Activated T-helper 2 cell treated with anti-CD3 and anti-CD28 coated beads, Interferon-gamma antibody, Interleukin-2, Interleukin-4, amounts not matched to agents 10 μg/mL and 5 μg/mL and 100 μg/mL, durations not matched to agents 14 hours and 24 hours and 36 hours (primary cell): ENCODE measurements around the gene DOCK9. TPM values are rescaled to one million over a fixed set of nuclear protein-coding genes. Genes with fewer than 3 reads are reported as not detected.

Experiments
- DNase-seq: peaks from one replicate; pipeline ENCODE4 v3.0.0; 2021; ENCODE audit warnings: low spot score
- H3K27ac Mint-ChIP-seq: one replicate; pipeline ENCODE4 v1.8.0; 2021; ENCODE audit warnings: mixed read lengths
- H3K27me3 Mint-ChIP-seq: one replicate; pipeline ENCODE4 v1.8.0; 2021; ENCODE audit warnings: low read depth, mixed read lengths
- H3K36me3 Mint-ChIP-seq: one replicate; pipeline ENCODE4 v1.8.0; 2021; ENCODE audit warnings: low read depth, mixed read lengths
- H3K4me1 Mint-ChIP-seq: one replicate; pipeline ENCODE4 v1.8.0; 2021; ENCODE audit warnings: low read depth, mixed read lengths
- H3K4me3 Mint-ChIP-seq: one replicate; pipeline ENCODE4 v1.8.0; 2021; ENCODE audit warnings: low read depth, mild to moderate bottlenecking, moderate library complexity, mixed read lengths
- H3K9me3 Mint-ChIP-seq: one replicate; pipeline ENCODE4 v1.8.0; 2021; ENCODE audit warnings: mixed read lengths
- intact Hi-C: fragments of 100-400 bp; cut with micrococcal nuclease; formaldehyde crosslinking; loops from one replicate; pipeline ENCODE4 v1.15.1; 2023
- total RNA-seq: library from RNA; stranded (reverse); gene quantifications from 2 replicates; pipeline ENCODE4 v1.2.3, GENCODE V29; 2022

The DOCK9 gene
- total RNA-seq, 1 donor from 2014 or later = 40.7 TPM

DNA sequence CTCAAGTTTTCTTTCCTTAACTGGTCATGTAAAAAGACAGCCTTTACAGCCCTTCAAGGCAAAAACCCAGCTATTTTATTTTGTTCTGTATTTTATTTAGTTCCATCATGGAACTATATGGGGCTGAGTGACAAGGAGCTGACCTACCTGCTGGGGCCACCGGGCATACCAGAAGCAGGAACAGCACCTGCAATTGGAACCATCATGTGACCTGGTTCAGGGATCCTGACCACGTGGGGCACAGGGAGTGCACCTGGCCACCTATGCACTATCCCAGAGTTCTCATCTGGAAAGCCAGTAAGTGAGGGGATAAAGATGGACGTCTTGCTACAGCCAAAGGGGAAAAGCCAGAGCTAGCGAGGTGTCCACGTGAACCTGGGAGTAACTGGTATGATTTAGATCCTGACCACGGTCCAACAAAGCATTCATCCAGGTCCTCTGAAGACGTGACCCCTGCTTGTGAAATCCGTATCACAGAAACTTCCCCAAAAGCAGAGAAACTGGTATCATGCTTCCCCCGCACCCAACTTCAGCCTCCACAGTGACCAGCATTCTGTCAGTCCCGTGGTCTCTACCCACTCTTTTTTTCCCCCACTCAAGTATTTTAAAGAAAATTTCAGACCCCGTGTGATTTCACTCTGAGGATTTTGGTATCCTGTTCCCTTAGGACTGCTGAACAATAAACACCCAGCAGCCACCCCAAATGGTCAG lies 184.9 kb downstream of the DOCK9 start:
- Mint-ChIP-seq H3K9me3 (no peaks in the 10 kb centered on the region), H3K27me3 (peaks cover 9% of the 10 kb centered on the region), H3K36me3 (peaks cover 39% of the 10 kb centered on the region), H3K27ac (no peak overlapping the region), H3K4me3 (no peak overlapping the region), H3K4me1 (peaks cover 6% of the 10 kb centered on the region)
- no peak for DNase-seq
- intact Hi-C loops = no loop called here

DNA sequence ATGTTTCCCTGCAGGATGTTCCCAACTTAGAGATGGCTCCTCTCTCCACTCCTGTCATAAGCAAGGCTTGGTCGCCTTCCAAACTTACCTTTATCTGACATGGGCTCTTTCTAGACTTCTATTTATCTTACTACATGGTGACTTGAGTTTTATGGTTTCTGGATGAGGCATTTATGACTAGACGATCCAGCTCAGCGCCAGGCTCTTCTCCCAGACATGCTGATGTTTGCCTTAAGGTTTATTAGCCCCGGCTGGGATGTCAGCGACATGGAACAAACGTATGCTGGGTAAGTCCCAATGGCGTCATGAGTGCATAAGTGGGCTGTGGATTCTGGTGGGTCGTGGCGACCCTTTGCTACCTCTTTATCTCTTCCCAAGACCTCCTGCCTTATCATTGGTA lies 185.5 kb downstream of the DOCK9 start:
- H3K27me3 Mint-ChIP-seq = peaks cover 13% of the 10 kb centered on the region

DNA sequence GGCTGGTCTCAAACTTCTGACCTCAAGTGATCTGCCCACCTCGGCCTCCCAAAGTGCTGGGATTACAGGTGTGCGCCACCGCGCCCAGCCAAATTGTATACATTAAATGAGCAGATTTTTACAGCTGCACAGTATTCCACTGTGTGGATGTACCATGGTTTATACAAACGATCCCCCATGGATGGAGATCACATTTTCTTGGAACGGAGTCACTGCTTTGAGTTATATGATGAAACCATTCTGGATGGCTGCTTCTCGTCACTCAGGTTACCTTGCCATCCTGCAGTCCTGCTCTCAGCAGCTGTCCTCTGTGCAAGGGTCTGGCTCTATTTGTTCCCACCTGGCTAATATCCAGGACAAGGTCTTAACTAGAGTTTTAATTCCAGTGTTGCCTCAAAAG lies 186.3 kb downstream of the DOCK9 start:
- H3K36me3 Mint-ChIP-seq = peaks cover 26% of the 10 kb centered on the region
- no peak overlapping the region for H3K4me3 Mint-ChIP-seq
- intact Hi-C loops = no loop called here
- H3K4me1 Mint-ChIP-seq = peaks cover 2% of the 10 kb centered on the region
- H3K27ac Mint-ChIP-seq = no peak overlapping the region
- DNase-seq = no peak
- H3K27me3 Mint-ChIP-seq = peaks cover 19% of the 10 kb centered on the region
- no peaks in the 10 kb centered on the region for H3K9me3 Mint-ChIP-seq

More for the DNA sequence above, 185.5 kb downstream of the DOCK9 start:
- no peak for DNase-seq
- H3K4me1 Mint-ChIP-seq = peaks cover 3% of the 10 kb centered on the region
- intact Hi-C loops = no loop called here
- no peak overlapping the region for H3K4me3 Mint-ChIP-seq
- H3K9me3 Mint-ChIP-seq = no peaks in the 10 kb centered on the region
- peaks cover 33% of the 10 kb centered on the region for H3K36me3 Mint-ChIP-seq
- H3K27ac Mint-ChIP-seq = no peak overlapping the region

DNA sequence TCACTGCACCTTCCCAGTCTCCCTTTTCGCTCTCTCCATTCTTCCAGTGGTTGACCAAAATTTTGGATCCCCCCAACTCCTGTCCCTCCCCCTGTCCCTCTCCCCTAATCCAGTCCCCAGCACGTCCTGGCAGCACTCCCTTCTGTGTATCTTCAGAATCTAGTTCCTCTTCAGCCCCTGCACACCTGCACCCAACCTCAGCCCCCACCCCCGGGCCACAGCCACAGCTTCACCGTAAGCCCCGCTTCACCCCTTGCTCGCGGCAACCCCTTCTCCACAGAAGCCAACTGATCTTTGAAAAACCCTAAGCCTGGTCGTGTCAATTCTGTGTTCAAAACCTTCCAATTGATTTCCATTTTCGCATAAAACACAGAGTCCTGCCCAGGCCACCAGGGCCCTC lies 189.9 kb downstream of the DOCK9 start:
- Mint-ChIP-seq H3K27me3 (peaks cover 24% of the 10 kb centered on the region), H3K9me3 (no peaks in the 10 kb centered on the region), H3K4me3 (no peak overlapping the region), H3K4me1 (peaks cover 2% of the 10 kb centered on the region), H3K27ac (no peak overlapping the region), H3K36me3 (peaks cover 5% of the 10 kb centered on the region)
- no peak for DNase-seq
- intact Hi-C loops = no loop called here

DNA sequence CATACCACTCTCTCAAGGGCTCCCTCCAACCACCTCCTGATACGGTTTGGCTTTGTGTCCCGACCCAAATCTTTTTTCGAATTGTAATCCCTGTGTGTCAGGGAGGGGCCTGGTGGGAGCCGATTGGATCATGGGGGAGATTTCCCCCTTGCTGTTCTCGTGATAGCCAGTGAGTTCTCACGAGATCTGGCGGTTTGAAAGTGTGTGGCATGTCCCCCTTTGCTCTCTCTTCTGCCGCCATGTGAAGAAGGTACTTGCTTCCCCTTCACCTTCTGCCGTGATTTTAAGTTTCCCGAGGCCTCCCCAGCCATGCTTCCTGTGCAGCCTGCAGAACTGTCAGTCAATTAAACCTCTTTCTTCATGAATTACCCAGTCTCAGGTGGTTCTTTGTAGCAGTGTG lies 190.7 kb downstream of the DOCK9 start:
- Mint-ChIP-seq H3K27me3 (peaks cover 24% of the 10 kb centered on the region), H3K4me1 (peaks cover 2% of the 10 kb centered on the region), H3K27ac (no peak overlapping the region), H3K36me3 (no peaks in the 10 kb centered on the region), H3K9me3 (no peaks in the 10 kb centered on the region), H3K4me3 (no peak overlapping the region)
- intact Hi-C loops = no loop called here
- DNase-seq = no peak

DNA sequence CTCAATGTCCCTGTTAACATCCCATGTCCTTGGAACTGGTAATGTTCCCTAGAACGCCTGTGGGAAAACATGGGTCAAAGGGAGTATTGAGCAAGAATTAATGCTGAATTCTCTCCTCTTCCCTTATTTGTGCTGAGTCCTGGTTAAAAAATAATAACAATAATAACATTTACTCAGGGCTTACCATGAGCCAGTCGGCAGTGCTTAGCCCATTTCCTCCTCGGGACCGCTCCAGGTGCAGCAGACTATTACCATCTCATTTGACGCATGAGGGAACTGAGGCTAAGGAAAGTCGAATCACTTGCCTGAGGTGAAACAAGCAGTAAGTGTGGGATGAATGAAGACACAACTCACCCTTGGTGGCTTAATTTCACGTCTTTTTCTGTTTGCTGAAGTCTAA lies 191.8 kb downstream of the DOCK9 start:
- no peak overlapping the region for H3K27ac Mint-ChIP-seq
- H3K4me1 Mint-ChIP-seq = peaks cover 2% of the 10 kb centered on the region
- H3K4me3 Mint-ChIP-seq = no peak overlapping the region
- no peak for DNase-seq
- H3K27me3 Mint-ChIP-seq = peaks cover 24% of the 10 kb centered on the region
- intact Hi-C loops = no loop called here
- no peaks in the 10 kb centered on the region for H3K9me3 Mint-ChIP-seq
- no peaks in the 10 kb centered on the region for H3K36me3 Mint-ChIP-seq

DNA sequence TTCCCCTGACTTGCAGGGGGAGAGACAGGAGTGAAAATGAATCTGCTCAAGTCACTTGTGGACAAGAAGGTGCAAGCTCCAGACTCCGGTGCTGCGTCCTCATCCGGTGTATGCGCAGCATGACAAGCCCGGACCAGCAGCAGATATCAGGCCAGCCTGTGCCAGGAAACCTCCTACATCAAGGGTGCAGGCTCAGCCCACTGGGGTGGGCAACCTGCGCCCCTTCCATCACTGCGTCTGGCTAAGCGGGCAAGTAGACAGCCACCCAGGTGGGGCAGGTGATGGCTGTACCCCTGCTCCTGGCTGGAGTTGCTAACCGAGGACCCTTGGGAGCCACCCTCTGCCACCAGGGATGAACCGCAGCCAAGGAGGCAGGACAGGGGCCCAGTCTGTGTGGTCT lies 192.5 kb downstream of the DOCK9 start:
- no peaks in the 10 kb centered on the region for H3K36me3 Mint-ChIP-seq
- H3K27ac Mint-ChIP-seq = no peak overlapping the region
- no peak for DNase-seq
- no peak overlapping the region for H3K4me3 Mint-ChIP-seq
- peaks cover 24% of the 10 kb centered on the region for H3K27me3 Mint-ChIP-seq
- peaks cover 2% of the 10 kb centered on the region for H3K4me1 Mint-ChIP-seq
- no peaks in the 10 kb centered on the region for H3K9me3 Mint-ChIP-seq
- intact Hi-C loops = no loop called here

DNA sequence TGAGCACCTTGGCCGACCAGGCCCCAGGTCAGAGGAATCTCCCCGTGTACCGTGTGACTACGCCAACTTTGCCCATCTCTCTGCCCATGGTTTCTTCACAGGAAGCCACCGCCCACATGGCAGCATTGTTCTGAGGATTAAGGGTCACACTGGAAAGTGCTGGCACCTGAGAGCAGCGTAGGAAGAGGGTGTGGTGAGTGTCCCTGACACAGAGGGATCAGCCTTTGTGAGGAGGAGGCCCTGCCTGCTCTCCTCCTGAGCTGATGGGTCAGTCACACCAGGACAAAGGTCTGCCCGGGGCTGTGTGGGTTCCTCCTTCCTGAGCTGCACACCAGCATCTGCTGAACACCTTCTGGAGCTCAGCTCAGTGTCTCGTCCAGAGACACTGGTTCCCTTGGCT lies 193.2 kb downstream of the DOCK9 start:
- H3K27ac Mint-ChIP-seq = no peak overlapping the region
- DNase-seq = no peak
- no peak overlapping the region for H3K4me3 Mint-ChIP-seq
- intact Hi-C loops = no loop called here
- peaks cover 24% of the 10 kb centered on the region for H3K27me3 Mint-ChIP-seq
- H3K36me3 Mint-ChIP-seq = no peaks in the 10 kb centered on the region
- peaks cover 2% of the 10 kb centered on the region for H3K4me1 Mint-ChIP-seq
- H3K9me3 Mint-ChIP-seq = no peaks in the 10 kb centered on the region

DNA sequence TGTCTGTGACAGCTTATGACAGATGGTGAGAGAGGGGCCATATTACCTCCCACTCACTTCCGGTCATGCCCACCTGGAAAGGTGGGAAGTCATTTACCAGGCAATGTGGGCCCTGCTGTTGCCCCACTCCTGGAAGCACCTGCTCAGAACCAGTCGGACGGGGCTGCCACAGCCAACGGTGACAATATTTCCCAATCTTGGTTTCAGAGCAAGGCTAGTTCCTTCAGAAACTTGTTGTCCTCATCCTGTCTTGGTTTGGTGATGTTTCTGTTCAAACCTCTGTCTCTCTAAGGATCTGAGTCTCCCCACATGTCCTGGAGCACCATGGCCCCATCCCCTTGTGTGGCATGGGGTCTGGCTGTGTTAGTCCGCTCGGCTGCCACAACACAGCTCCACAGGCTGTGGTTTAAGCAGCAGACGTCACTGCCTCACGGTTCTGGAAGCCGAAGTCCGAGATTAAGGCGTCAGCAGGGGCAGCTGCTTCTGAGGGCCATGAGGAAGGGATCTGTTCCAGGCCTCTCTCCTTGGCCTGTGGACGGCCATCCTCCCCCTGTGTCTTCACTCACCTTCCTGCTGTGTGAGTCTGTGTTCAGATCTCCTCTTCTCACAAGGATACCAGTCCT lies 193.9 kb downstream of the DOCK9 start:
- no peaks in the 10 kb centered on the region for H3K36me3 Mint-ChIP-seq
- DNase-seq = no peak
- no peak overlapping the region for H3K27ac Mint-ChIP-seq
- peaks cover 23% of the 10 kb centered on the region for H3K27me3 Mint-ChIP-seq
- no peak overlapping the region for H3K4me3 Mint-ChIP-seq
- intact Hi-C loops = no loop called here
- peaks cover 1% of the 10 kb centered on the region for H3K4me1 Mint-ChIP-seq
- H3K9me3 Mint-ChIP-seq = no peaks in the 10 kb centered on the region

DNA sequence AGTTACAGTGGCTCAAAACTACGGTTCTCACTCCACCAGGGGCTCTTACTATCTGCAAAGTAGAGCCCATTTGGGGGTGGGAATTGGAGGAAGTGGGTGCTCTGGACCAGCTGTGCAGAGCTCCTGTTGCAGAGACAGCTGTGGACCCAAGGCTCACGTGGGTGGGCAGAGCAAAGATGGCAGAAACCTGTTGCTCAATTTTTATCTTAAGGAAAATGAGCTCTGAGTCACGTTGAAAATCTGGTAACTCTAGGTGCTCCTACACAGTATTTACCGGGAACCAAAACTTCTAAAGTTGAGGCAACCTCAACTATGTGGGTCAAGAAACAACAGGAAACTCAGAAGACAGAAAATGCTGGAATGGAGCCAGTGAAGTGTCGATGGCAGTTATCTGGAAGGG lies 195.2 kb downstream of the DOCK9 start:
- H3K9me3 Mint-ChIP-seq = no peaks in the 10 kb centered on the region
- H3K36me3 Mint-ChIP-seq = no peaks in the 10 kb centered on the region
- peaks cover 17% of the 10 kb centered on the region for H3K27me3 Mint-ChIP-seq
- H3K4me1 Mint-ChIP-seq = no peaks in the 10 kb centered on the region
- intact Hi-C loops = no loop called here
- no peak overlapping the region for H3K27ac Mint-ChIP-seq
- DNase-seq = no peak
- H3K4me3 Mint-ChIP-seq = no peak overlapping the region

DNA sequence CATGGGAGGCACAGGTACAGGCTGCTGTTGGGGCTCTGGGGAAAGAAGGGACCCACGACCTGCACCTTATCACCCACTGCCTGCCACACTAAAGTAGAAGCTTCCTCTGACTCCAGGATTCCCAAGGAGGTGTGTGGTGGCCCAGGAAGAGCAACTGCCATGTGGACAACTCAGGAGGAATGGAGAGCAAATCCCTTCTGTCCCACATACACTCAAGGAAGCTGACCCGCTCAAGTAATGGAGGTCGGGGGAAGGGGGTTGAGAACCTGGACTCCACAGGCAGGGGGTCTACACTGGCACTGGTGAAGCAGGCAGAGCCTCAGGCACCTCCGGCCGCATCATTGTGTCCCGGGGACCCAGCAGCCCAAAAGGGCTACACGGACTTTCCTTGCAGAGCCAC lies 196.0 kb downstream of the DOCK9 start:
- Mint-ChIP-seq H3K9me3 (no peaks in the 10 kb centered on the region), H3K27me3 (peaks cover 12% of the 10 kb centered on the region), H3K4me1 (no peaks in the 10 kb centered on the region), H3K4me3 (no peak overlapping the region), H3K27ac (no peak overlapping the region), H3K36me3 (no peaks in the 10 kb centered on the region)
- no peak for DNase-seq
- intact Hi-C loops = no loop called here

DNA sequence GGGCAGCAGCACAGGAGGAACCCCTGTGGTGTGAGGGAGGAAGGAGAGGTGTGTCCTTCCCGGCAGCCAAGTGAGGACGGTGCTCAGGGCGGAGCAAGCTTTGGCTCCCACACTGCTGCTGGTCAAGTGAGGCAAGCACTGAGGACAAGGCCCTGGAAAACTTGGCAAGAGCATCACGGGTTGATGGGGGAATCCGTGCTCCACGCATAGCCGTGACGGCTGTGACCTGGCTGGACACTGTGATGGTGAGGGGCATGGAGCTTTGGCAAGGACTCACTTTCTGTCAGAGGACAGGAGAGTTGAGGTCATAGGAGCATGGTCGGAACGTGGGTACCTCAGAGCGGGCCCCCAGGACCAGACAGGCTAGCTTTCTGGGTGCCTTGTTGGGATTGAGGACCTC lies 196.4 kb downstream of the DOCK9 start:
- H3K9me3 Mint-ChIP-seq = no peaks in the 10 kb centered on the region
- DNase-seq = no peak
- no peaks in the 10 kb centered on the region for H3K4me1 Mint-ChIP-seq
- H3K36me3 Mint-ChIP-seq = no peaks in the 10 kb centered on the region
- peaks cover 8% of the 10 kb centered on the region for H3K27me3 Mint-ChIP-seq
- H3K27ac Mint-ChIP-seq = no peak overlapping the region
- intact Hi-C loops = no loop called here
- H3K4me3 Mint-ChIP-seq = no peak overlapping the region

DNA sequence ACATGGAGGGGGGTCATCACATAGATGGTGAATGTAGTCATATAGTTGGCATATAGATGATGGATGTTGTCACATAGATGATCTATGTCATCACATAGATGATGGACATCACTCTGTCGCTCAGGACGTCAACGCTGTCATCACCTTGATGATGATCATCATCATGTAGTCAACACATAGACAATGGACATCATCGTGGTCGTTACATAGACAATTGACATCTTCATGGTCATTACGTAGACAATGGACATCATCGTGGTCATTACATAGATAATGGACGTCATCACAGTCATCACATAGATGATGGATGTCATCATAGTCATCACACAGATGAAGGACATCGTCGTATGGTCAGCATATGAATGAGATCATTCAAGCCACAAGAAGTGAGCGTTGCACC lies 196.8 kb downstream of the DOCK9 start:
- H3K4me1 Mint-ChIP-seq = no peaks in the 10 kb centered on the region
- intact Hi-C loops = no loop called here
- DNase-seq = no peak
- H3K27me3 Mint-ChIP-seq = peaks cover 4% of the 10 kb centered on the region
- H3K27ac Mint-ChIP-seq = no peak overlapping the region
- H3K36me3 Mint-ChIP-seq = no peaks in the 10 kb centered on the region
- no peak overlapping the region for H3K4me3 Mint-ChIP-seq
- no peaks in the 10 kb centered on the region for H3K9me3 Mint-ChIP-seq
